Activated CD4-positive, alpha-beta T cell treated with anti-CD3 and anti-CD28 coated beads for 48 hours (primary cell): Measurements from ENCODE around the gene GPC6.
"Not testable (repeated sequence)": the region's sequence is repeated elsewhere in the genome, so short reads cannot be mapped to it uniquely, and the experiment has no call there.

Source experiments
- DNase-seq: peaks from one replicate; pipeline ENCODE4 v3.0.0-alpha.2; 2020

Gene GPC6

DNA sequence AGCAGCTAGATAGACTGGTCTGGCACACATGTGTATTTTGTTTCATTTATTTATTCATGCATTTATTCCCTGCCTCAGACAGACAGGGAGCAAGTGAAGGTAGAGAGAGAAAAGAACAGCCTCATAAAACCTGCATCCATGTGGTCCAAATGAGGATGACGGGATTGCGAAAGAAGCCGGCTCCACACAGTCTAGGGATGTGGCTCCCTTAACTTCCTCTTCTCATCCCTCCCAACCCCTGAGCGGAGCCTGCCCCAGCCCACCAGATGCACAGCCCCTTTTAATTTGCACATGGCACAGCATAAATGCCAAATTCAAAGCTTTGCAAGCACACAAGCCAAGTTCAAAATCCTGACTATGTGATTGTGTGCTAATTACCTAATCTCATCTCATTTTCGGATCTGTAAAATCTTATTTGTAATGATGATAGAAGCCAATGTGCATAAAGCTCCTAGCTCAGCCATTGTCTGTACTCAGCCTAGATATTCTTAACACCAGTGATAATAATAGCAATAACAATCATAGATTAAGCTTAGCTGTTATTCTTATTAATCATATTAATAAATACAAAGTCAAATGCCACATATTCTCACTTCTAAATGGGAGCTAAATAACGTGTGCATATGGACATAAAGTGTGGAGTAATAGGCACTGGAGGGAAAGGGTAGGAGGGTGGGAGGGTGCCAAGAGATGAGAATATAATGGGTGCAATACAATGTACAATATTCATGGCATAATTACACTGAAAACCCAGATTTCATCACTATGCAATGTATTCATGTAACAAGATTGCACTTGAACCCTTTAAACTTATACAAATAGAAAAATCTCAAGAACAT lies 1096.5 kb downstream of the GPC6 start:
- no peak for DNase-seq

DNA sequence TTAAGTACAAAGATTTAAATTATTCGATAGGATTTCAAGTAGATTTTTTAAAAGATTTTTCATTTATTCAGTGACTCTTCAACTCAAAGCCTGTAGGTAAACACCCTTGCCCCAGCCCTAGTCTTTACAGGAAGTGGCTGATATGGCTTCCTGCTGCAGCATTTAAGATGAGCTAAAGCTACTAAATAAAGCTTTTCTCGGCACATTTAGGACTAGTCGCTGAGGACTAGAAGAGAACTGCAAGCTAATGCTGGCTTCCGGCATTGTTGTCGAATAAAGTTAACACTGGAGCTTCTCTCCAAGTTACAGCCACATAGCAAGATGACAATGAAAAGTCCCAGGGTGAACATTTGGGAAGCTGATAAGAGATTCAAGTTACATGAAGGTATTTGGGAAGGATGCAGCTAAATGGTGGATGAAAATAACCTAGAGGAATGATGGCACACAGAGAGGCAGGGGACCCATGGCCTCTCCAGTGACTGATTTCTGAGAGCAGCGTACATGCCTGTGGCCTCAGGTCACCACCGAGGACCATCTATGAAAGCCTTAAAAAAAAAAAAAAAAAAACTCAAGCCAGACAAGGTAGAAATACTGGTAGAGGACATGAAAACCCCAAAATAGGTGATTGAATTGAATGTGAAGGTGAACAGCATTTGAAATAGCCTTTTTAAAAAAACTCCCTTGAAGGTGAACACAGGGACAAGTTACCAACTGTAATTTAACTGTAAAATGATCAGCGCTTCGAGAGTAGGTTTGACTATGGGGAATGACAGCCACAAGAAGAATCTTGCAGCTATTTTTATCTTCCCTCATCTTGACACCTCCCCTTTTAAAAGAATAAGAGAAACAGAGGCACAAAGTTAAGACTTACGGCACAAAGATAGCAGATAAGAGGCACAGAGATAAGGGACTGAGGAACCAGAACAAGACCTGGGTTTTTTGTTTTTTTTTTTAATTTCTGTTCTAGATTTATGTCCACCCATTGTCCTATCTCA lies 1097.5 kb downstream of the GPC6 start:
- no peak for DNase-seq

DNA sequence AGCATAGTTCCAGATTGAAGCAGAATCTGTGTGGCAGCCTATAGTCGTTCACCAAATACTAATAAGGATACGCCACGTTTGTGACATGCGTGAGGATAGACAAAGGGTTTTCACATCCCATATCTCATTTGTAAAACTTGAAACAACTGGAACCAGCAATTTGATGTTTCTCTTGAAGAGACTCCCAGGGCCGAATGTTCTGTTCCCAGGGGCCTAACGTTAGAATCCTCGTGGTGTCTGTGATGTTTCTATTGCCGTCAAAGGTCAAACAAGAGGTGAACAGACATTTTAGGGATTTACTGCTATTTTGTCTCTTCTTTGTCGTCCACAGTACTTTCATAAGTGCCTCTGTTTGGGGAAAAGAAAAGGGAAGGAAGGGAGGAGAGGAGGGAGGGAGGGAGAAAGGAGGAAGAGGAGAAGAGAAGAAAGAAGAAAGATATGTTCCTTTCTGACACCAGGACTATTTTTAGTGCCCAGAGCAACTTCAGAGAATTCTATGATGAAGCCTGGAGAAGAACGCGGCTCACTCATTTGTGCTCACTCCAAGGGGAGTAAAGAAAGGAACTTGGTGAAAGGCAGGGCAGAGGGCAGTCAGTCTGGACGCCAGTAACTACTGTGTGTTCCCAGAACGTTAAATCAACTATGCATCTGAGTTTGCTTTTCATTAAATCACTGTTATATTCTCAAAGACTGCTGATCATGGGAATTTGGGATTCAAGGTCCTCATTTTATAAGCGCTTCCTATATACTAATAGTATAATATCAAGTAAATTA lies 1098.3 kb downstream of the GPC6 start:
- DNase-seq, result no peak

DNA sequence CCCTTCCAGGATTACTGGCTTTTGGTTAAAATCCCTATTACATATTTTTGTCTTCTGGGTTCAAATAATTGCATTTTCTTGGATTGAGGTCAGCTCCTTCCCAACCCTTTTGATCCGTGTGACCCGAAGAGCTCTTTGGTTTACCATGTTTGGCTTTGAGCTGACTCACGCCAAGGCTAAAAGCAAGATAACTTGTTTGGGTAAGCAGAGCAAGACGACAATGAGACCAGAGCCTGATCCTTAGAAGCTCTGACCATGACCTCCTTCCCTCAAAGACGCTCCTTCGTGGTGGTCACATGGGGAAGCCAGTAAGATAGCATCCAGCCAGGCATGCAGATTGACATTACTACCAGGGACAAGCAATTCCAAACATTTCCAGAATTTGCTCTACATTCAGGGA lies 1099.0 kb downstream of the GPC6 start:
- no peak for DNase-seq

DNA sequence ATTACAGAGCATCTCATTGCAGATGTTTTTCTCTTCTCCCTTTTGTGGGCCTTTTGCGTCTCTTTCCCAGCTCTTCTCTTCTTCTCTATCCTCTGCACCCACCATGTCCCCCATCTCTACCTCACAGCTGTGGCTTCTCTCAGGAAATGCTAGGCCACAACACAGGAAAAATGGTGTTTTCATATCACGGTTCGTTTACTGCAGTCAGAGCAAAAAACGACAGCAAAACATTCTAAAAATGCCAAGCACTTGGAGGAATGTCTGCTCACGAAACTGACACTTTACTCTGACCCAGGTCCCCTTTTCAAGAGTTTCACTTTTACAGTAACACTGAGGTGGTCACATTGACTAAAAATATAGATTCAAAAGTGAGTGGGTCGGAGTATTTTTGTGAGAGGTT lies 1100.7 kb downstream of the GPC6 start:
- no peak for DNase-seq

DNA sequence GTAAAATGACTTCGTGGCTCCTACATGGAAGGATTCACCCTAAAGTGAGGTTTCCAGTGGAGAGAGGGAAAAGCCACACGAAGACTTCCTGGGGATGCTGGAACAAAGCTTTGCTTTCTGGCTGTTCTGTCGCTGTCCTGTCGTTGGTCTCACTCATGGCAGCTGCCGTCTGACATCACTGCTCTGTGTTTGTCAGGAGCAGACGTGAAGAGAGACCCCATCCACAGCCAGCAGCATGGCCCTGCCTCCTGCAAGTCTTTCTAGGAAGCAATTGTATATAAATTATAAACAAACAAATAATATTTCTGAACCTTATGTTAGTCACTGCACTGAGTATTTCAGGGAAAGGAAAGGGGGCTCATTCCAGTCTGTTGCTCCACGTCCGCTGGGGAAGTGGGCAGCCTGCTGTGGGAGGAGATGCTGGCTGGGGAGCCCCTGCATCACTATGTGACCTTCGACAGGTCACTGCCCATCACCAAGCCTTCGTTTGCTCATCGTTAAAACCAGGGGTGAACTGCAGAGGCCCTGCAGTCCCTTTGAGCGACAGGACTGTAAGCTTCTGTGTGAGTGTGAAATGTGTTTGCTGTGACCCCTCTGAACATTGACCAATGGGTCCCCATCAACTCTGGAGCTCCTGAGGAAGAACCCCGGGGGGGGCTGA lies 1101.9 kb downstream of the GPC6 start:
- no peak for DNase-seq

DNA sequence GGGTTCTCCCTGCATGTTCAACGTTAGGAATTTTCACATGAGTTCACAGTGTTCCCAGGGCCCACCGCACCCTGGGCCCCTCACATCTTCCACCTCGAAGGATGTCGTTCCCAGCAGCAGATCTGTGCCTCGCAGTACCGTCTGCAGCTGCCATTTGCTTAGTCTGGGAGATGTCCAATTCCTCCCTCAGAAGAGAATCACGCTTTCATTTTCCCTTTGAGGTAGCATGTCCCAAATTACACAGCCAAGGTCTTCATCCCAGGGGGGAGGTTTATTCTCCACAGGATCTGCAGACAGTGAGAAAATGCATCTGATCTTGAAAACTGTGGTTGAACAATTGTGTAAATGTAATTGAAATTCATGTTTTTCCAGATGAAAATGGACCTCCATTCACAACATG lies 1102.7 kb downstream of the GPC6 start:
- DNase-seq, result no peak

DNA sequence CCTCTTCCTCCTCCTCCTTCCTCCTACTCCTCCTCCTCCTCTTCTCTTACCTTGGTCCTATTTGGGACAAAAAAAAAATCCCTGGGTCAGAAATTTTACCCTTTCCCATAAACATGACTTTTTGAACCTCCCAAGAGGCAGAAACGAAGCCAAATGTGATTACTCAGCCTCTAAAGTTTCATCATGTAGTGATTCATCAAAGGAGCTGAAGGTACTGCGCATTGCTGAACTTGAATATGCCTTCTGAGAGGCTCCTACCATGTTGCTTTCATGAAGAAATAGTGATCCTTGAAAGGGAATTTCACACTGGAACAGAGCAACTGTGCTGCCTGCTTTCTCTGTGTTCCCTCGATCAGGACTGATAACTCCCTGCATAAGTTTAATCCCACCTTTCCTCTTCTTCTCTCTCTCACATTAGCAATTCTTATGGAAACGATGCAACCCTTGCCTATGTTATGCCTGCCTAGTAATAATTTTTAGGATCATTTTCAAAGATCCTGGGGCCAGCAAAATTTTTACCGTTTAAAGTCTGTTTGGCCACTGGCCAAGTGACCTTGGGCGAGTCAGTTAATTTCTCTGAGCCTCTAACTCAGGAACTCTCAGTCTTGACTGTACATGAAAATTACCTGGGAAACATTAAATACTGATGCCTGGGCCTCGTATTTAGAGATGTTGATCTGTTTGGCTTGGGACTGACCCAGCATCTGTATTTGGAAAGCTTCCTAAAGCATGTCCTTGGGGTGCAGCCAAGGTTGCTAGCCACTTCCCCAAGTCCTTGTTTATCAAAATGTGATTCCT lies 1103.3 kb downstream of the GPC6 start:
- DNase-seq, result no peak

DNA sequence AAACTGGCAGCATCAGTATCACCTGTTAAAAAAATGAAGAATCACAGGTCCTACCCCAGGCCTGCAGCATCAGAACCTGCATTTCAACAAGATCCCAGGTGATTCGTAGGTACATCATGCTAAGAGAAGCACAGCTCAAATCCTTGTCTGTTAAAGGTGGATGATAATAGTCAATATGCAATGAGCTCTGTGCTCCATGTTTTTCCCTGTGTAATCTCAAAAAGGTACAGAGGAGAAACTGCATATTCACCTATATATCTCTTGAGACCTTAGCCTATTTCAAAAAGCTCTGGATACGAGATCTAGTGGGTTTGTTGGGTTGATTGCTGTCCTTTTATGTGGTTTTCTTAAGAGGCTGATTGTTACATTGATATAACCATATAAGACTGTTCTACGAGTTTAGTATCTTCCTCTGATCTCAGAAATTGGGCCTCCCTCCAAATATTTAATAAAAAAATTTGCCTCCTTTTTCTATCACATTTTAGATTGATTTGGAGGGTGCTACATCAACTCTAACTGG lies 1104.0 kb downstream of the GPC6 start:
- no peak for DNase-seq

DNA sequence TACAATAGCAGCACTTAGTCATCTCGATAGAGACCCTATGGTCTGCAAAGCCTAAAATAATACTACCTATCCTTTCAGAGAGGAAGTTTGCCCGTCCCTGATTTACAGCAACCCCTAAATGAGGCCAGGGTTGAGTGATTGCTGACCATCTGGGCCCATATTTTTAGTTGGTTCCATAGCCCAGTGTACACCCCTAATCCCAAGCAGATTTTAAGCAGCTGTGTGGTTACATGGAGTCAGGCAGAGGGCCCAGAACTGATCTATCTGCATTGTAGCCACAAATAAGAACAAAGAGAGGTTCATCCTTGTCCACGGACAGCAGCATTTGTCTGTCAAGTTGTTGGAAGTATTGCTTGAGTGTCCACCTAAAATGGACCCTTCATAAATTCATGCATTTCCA lies 1104.7 kb downstream of the GPC6 start:
- no peak for DNase-seq

DNA sequence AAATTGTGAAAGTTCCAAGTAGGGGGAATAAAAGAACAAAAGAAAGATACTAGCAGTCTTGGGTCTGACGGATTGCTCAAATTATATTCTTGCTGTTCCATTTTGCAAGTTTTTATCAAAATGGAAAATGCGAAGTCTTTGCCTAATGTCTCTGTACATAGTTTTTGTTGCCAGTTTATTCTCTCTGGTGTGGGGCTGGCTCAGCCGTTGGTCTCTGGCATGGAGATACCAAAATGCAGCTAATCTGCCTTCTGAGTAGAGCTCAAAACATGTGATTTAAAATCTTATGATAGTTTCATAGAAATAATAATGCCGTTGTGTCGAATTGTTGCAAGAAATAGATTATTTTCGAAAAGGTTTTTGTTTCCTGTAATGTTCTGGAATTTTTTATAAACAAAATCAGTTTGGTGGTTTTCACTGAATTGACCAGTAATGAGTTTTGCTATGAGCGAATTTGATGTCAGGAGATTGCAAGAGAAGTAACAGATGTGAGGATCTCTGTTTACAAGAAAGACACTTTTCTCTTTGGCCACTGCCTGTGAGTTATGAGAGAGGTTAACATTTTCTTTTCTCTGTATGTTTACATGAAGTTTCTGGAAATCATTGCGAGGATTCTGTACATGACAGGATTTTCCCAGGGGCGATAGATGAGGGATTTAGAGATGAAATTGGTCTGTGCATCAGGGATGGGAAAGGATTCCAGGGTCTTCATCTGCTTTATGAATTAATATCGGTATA lies 1105.9 kb downstream of the GPC6 start:
- no peak for DNase-seq

DNA sequence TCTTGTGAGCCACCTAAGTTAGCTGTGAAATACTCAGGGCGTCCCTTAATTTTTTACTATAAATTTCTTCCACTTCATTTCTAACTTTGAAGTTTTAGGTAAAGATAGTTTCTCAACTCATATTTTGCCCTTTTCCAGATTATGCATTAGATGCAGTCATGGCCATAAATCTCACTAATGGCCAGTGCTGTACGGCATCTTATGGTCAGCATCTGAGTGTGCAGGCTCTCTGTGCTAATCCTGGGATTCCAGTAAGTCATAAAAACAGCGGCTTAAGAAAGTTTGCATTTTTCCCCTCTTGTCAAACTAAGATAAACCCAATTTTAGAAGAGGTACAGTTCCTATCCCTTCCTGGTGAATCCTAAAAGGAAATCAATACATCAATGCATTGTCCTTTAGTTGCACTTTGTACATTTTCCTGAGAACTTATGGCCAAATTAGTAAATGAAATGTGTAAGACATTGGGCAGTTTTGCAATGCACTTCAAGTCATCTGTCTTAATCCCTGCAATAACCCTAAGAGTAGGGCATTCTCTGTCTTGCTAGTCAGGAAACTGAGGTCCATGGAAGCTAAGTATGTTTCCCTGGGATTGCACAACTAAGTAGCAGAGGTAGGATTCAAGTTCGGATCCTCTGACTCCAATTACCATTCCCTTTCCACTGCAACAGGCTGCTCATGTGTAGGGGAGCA lies 1106.7 kb downstream of the GPC6 start:
- DNase-seq, result no peak

DNA sequence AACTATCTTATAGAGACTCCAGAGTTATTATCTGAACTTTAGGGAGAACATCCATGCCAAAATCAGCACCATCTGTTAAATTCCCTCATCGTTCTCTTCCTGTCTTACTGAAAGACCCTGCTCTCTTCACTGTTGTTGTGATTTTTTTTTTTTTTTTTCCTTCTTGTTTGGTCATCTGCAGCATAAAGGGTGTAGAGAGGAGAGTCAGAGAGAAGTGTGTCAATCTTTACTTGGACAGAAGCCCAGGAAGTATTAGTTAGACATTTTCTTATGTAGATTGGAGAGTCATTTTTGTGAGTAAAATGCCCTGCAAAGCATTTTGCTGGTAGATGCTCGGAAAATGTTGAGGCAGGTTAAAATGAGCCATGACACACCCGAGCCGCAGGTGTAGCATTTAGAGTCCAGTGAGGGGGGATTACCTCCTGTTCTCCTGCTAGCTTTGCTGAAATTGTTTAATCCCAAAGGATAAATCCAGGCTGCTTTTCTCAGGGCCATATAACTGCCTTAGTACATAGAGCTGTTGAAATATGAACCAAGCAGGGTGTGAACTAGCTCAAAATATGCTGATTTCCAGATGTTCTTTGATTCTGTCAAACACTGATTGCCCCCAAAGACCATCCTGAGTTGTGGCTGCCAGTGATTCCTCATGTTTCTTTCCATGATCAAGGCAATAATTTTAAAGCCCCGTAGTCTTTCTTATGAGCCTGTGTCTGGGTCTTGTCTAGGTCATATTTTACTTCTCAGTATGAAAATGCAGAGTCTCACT lies 1109.3 kb downstream of the GPC6 start:
- no peak for DNase-seq

DNA sequence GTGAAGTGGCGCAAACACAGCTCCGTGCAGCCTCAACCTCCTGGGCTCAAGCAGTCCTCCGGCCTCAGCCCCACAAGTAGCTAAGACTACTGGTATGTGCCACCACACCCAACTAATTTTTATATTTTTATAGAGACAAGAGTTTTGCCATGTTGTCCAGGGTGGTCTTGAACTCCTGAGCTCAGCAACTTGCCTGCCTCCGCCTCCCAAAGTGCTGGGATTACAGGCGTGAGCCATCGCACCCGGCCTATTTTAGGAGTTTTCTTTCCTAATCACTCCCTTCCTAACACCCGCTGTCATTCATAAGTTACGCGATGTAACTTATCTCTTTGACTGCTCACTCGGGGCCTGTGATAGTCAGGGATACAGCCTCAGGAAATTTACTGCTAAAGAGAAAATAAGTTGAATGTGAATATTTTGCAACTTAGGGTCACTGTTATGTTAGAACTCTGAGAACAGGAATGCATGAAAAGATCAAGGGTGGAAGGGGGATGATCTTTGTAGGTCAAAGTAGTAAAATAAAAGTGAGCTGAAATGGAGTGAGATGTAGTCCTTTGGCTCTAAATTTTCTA lies 1112.6 kb downstream of the GPC6 start:
- no peak for DNase-seq

DNA sequence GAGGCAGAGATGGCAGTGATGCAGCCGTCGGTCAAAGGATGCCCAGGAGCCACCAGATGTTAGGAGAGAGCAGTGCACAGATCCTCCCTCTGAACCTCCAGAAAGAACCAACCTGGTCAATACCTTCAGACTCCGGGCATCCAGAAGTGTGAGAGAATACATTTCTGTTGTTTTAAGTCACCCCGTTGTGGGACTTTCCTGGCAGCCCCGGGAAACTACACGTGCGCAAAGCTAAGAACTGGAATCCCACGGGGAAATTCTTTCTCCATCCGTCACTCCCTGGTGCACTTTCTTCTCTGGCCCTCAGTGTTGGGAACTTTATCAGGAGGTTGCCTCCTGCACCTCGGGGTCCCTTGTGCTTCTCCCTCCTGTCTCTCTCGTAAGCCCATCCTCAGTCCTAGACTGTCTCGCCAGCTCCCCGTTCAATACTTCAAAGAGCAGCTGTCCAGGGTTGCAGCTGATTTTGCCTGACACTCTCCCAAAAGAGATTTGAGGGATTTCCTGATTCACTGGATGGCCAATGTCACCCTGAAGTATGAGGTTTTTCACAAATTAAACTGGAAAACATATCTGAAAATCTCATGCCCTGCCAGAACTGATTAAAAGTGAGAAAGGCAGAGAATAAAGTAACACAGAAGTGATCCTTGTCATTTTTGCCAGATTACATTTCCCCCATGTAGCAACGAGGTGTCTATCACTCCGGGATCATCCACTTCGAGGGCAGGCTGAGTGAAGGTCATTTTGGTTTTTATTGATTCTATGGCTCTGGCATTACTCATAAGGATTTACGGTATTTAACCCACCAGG lies 1116.0 kb downstream of the GPC6 start:
- DNase-seq, result no peak

DNA sequence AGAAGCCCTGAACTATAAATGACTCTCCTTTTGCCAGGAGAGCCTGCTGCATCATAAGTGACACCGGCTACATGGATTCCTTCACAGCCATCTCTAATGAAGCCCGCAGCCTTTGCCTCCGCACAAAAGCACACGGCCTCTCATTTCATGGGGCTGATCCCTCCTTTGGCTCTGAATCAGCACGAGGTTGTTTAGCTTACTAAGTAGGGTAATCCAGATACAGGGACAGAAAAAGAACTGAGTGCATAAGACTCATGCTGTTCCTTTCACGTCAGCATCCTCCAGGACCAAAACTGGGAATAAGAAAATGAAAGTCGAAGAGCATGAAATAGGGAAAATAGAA lies 1116.6 kb downstream of the GPC6 start:
- DNase-seq, result no peak

DNA sequence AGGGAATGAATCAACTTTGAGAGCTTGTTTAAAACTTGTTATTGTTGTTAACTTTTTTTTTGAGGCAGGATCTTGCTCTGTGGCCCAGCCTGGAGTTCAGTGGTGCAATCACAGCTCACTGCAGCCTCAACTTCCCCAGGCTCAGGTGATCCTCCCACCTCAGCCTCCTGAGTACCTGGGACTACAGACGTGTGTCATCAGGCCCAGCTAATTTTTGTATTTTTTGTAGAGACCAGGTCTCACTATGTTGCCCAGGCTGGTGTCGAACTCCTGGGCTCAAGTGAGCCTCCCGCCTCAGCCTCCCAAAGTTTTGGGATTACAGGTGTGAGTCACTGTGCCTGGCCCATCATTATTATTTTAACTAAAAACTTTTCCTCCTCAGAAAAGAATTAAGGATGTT lies 1117.1 kb downstream of the GPC6 start:
- not testable (repeated sequence) for DNase-seq
